Activated CD8-positive, alpha-beta T cell treated with anti-CD3 and anti-CD28 coated beads, Interleukin-2, amount 10 ng/mL, durations not matched to agents 7 days and 5 days (primary cell): ENCODE measurements around the gene ZNF579. TPM values are rescaled to one million over a fixed set of nuclear protein-coding genes. Genes with fewer than 3 reads are reported as not detected.

ENCODE experiments used
- ATAC-seq: fragments of 150-1000 bp; cut with Tn5 transposase; one replicate; pipeline ENCODE4 v1.10.0; 2021; ENCODE audit warnings: moderate library complexity
- CTCF ChIA-PET: fragments of 350-600 bp; sonication (Branson Sonifier 250); formaldehyde crosslinking; loops from one replicate; lab custom pipeline; 2021; ENCODE audit warnings: antibody characterized with exemption; lab: Charles Lee
- POLR2A ChIA-PET: fragments of 350-600 bp; sonication (Branson Sonifier 250); formaldehyde crosslinking; loops from one replicate; lab custom pipeline; 2021; ENCODE audit warnings: antibody characterized with exemption; lab: Charles Lee
- DNase-seq: peaks from one replicate; pipeline ENCODE4 v3.0.0-alpha.2; 2020
- H3K27ac Mint-ChIP-seq: one replicate; pipeline ENCODE4 v1.8.0; 2021; ENCODE audit warnings: mild to moderate bottlenecking, mixed read lengths
- H3K27me3 Mint-ChIP-seq: one replicate; pipeline ENCODE4 v1.8.0; 2021; ENCODE audit warnings: low read depth, mixed read lengths
- H3K36me3 Mint-ChIP-seq: one replicate; pipeline ENCODE4 v1.8.0; 2021; ENCODE audit warnings: low read depth, mixed read lengths
- H3K4me1 Mint-ChIP-seq: one replicate; pipeline ENCODE4 v1.8.0; 2021; ENCODE audit warnings: low read depth, mixed read lengths
- H3K4me3 Mint-ChIP-seq: one replicate; pipeline ENCODE4 v1.8.0; 2021; ENCODE audit warnings: mild to moderate bottlenecking, mixed read lengths
- H3K9me3 Mint-ChIP-seq: one replicate; pipeline ENCODE4 v1.8.0; 2022; ENCODE audit warnings: mixed read lengths; ENCODE audit not compliant: insufficient read depth
- total RNA-seq, 2 experiments: library from RNA; stranded (reverse); gene quantifications; one replicate each; pipeline ENCODE4 v1.2.3, GENCODE V29; 2021

ZNF579 gene
- total RNA-seq, 2 experiments from 2014 or later, result 5.6 to 6.2 TPM

- no peak for DNase-seq
- peak overlapping the region; percentile 85 for H3K4me3 Mint-ChIP-seq
Observed at GRCh38 chr19:55600662-55601028, 20.0 kb upstream of the ZNF579 start.

DNA sequence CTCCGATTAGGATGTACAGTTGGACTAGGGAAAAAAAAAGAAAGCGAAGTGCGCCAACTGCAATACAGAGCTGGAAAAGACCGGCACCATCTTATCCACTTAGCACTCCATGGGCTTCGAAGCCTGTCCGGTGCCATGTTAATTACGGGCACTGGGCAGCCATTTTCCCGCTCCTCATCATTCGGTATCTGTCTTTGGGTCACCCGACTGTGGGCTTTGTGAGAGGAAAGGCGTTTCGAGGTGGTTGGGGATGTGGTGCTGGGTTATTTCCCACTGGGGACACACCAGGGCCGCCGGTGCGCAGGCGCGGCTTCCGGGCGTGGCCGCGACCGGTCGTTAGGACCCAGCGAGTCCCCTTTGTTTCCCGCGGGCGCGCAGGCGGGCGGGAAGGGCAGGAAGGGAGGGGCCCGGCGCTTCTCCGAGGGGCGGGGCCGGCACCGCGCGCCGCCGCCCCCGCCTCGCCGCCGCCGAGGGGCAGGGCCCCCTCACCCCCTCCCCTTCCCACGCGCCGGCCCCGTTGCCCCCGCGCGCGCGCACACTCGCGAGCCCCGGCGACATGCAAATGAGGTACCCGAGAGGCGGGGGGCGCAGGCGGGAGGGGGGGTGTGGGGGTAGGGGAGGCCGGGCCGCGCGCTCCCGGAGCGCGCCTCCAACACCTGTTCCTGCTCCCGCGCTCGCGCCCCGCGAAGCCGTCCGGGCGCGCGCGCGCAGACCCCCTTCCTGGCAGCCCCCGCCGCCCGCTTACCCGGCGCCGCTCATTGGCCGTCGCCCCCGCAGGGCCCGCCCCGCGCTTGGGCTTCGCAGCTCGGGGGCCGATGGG is 19.4 kb upstream of the ZNF579 start, which contains the start of gene ZNF524:
Gene ZNF524 (plus strand): TSS at position 447 of the 820 bp plus-strand sequence. CDS start 1,825 bp downstream, outside the sequence.
- peak within 1 kb of the TSS; percentile 97 for H3K4me3 Mint-ChIP-seq
- peak; percentile 88 for DNase-seq
- H3K9me3 Mint-ChIP-seq, result no peaks in the 10 kb centered on the region
- peaks cover 40% of the 10 kb centered on the region for H3K4me1 Mint-ChIP-seq
- ChIA-PET CTCF (interaction anchor here (0.9 to 1.8 kb wide), 8 partner anchors 19 to 259 kb away, joined by 3 to 12 read pairs (median 3); partner anchors contain the start of gene ZNF784), POLR2A (interaction anchor here (0.7 to 2.4 kb wide), 11 partner anchors 12 to 193 kb away, joined by 3 to 10 read pairs (median 3); partner anchors contain the start of genes U2AF2, UBE2S, ZNF579 and ZNF784)
- ATAC-seq, result peak; percentile 67
- H3K27me3 Mint-ChIP-seq, result no peaks in the 10 kb centered on the region
- H3K27ac Mint-ChIP-seq, result peak within 1 kb of the TSS; percentile 100
- H3K36me3 Mint-ChIP-seq, result peaks cover 42% of the 10 kb centered on the region

More at GRCh38 chr19:55600662-55601028, 20.0 kb upstream of the ZNF579 start:
- Mint-ChIP-seq H3K4me1 (peaks cover 40% of the 10 kb centered on the region), H3K36me3 (peaks cover 36% of the 10 kb centered on the region), H3K9me3 (no peaks in the 10 kb centered on the region), H3K27me3 (no peaks in the 10 kb centered on the region), H3K27ac (peak overlapping the region; percentile 81)
- ChIA-PET POLR2A (no interaction called here), CTCF (interaction anchor here (1.2 kb wide), 2 partner anchors 18 to 26 kb away, joined by 3 read pairs; no protein-coding TSS in a partner anchor)
- ATAC-seq, result no peak

DNA sequence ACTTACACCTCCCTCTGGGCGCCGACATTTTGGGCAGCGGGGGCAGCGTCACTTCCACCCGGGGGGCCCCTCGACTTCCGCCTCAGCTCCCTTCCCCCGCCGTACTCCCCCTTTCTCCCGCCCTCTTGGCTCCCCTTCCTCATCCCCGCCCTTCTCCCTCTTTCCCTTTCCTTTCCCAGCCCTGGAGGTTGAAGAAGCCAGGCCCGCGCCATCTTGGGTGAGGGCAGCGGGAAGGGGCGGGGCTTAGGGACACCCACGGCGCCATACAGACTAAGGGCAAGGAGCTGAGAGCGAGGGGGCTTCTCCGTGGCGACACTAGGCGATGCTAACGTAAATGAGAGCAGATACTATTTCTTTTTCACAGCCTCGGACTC is 18.8 kb upstream of the ZNF579 start, which contains the start of gene FIZ1:
Gene FIZ1 (minus strand): TSS at position 50 of the 374 bp plus-strand sequence. CDS start 1,652 bp downstream, outside the sequence.
- POLR2A ChIA-PET, result interaction anchor here (0.7 to 2.4 kb wide), 12 partner anchors 12 to 192 kb away, joined by 3 to 10 read pairs (median 3); partner anchors contain the start of genes U2AF2, UBE2S, ZNF579 and ZNF784
- no peaks in the 10 kb centered on the region for H3K27me3 Mint-ChIP-seq
- peak within 1 kb of the TSS; percentile 100 for H3K27ac Mint-ChIP-seq
- H3K4me1 Mint-ChIP-seq, result peaks cover 35% of the 10 kb centered on the region
- peak within 1 kb of the TSS; percentile 97 for H3K4me3 Mint-ChIP-seq
- H3K36me3 Mint-ChIP-seq, result peaks cover 47% of the 10 kb centered on the region
- peak; percentile 98 for DNase-seq
- ATAC-seq, result peak; percentile 80
- CTCF ChIA-PET, result interaction anchor here (0.9 to 1.8 kb wide), 9 partner anchors 25 to 259 kb away, joined by 3 to 12 read pairs (median 4); partner anchors contain the start of genes U2AF2 and ZNF784
- H3K9me3 Mint-ChIP-seq, result no peaks in the 10 kb centered on the region

GRCh38 chr19:55598719-55599467 is 18.2 kb upstream of the ZNF579 start:
- ChIA-PET CTCF (interaction anchor here (0.9 to 1.8 kb wide), 8 partner anchors 26 to 258 kb away, joined by 3 to 12 read pairs (median 4); partner anchors contain the start of genes U2AF2 and ZNF784), POLR2A (interaction anchor here (0.7 to 2.4 kb wide), 12 partner anchors 11 to 192 kb away, joined by 3 to 10 read pairs (median 4); partner anchors contain the start of genes U2AF2, UBE2S, ZNF579 and ZNF784)
- DNase-seq (peak; percentile 95), ATAC-seq (peak; percentile 73)
- Mint-ChIP-seq H3K4me1 (peaks cover 32% of the 10 kb centered on the region), H3K9me3 (no peaks in the 10 kb centered on the region), H3K27ac (peak overlapping the region; percentile 100), H3K4me3 (peak overlapping the region; percentile 97), H3K36me3 (peaks cover 47% of the 10 kb centered on the region), H3K27me3 (no peaks in the 10 kb centered on the region)

DNA sequence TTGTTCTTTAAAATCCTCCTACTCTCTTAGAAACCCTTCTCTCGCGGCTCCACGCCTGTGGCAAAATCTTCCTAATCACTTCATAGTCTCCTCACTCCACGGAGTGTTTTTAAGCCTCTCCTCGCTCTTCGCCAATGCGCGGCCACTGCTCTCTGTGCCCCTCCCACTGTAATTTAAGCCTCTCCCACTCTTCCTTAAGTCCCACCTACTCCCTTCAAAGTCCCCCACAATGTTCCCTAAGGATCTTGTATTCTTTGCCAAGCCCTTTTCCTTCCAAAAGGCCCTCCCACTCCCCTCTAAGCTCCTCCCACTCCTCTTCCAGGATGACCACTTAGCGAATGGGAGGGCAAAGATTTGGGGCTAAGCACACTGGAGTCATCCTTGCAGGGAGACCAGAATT is 17.4 kb upstream of the ZNF579 start:
- H3K27ac Mint-ChIP-seq, result no peak overlapping the region
- POLR2A ChIA-PET, result interaction anchor here (2.4 kb wide), 1 partner anchor 29 kb away, joined by 9 read pairs; no protein-coding TSS in a partner anchor

GRCh38 chr19:55597501-55597921 is 16.9 kb upstream of the ZNF579 start:
- POLR2A ChIA-PET, result no interaction called here
- CTCF ChIA-PET, result no interaction called here

More for the DNA sequence above, 17.4 kb upstream of the ZNF579 start:
- ATAC-seq (no peak), DNase-seq (no peak)
- H3K27me3 Mint-ChIP-seq, result no peaks in the 10 kb centered on the region
- CTCF ChIA-PET, result no interaction called here
- peaks cover 23% of the 10 kb centered on the region for H3K4me1 Mint-ChIP-seq
- no peaks in the 10 kb centered on the region for H3K9me3 Mint-ChIP-seq
- no peak overlapping the region for H3K4me3 Mint-ChIP-seq
- peaks cover 42% of the 10 kb centered on the region for H3K36me3 Mint-ChIP-seq

DNA sequence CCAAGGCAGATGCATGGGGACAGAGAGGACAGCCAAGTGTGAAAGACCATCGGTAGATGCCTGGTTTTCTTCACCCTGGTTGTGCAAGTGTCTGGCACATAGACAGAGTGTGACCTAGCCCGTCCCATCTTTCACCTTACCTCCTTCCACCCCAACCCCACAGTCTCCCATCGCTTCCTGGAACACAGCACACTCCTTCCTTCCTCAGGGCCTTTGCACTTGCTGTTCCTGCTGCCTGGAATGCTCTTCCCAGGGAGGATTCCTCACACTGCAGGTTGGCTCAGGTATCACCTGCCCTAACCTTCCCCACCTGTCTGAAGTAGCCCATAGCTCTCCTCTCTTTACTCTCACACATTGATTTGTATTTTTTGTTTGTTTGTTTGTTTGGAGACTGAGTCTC is 15.7 kb upstream of the ZNF579 start:
- no peak overlapping the region for H3K27ac Mint-ChIP-seq
- H3K27me3 Mint-ChIP-seq, result no peaks in the 10 kb centered on the region
- no peak overlapping the region for H3K4me3 Mint-ChIP-seq
- ChIA-PET CTCF (no interaction called here), POLR2A (interaction anchor here (0.7 to 1.4 kb wide), 2 partner anchors 10 to 75 kb away, joined by 3 read pairs; partner anchors contain the start of gene ZNF865)
- peaks cover 36% of the 10 kb centered on the region for H3K36me3 Mint-ChIP-seq
- no peaks in the 10 kb centered on the region for H3K9me3 Mint-ChIP-seq
- no peak for ATAC-seq
- no peak for DNase-seq
- H3K4me1 Mint-ChIP-seq, result peaks cover 17% of the 10 kb centered on the region

More at GRCh38 chr19:55597501-55597921, 16.9 kb upstream of the ZNF579 start:
- ATAC-seq, result no peak
- Mint-ChIP-seq H3K4me3 (no peak overlapping the region), H3K9me3 (no peaks in the 10 kb centered on the region), H3K27ac (no peak overlapping the region), H3K4me1 (peaks cover 23% of the 10 kb centered on the region), H3K36me3 (peaks cover 40% of the 10 kb centered on the region), H3K27me3 (no peaks in the 10 kb centered on the region)
- no peak for DNase-seq

DNA sequence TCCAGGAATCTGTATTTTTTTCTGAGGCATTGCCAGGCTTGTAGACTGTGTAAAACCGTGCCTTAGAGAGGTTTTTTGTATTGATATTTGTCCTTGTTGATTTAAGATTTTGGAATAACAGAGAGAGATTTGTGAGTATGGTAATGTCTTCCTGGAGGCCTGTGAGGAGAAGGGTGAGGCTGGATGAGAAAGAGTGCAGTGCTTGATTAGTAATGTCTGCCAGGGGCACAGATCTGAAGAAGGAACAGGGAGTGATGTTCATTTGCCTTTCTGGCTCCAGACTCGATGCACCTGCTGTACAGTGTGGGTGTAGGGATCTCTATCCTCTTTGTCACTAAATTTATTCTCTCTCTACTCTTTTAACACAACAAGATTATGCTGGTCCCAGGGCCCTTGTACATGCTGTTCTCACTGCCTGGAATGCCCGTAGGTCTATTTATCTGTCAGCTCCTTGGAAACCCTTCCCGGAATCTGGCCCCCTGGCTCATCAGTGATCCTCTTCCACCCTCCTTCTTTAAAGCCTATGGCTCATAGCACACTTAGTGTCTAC is 14.4 kb upstream of the ZNF579 start:
- no peak overlapping the region for H3K27ac Mint-ChIP-seq

DNA sequence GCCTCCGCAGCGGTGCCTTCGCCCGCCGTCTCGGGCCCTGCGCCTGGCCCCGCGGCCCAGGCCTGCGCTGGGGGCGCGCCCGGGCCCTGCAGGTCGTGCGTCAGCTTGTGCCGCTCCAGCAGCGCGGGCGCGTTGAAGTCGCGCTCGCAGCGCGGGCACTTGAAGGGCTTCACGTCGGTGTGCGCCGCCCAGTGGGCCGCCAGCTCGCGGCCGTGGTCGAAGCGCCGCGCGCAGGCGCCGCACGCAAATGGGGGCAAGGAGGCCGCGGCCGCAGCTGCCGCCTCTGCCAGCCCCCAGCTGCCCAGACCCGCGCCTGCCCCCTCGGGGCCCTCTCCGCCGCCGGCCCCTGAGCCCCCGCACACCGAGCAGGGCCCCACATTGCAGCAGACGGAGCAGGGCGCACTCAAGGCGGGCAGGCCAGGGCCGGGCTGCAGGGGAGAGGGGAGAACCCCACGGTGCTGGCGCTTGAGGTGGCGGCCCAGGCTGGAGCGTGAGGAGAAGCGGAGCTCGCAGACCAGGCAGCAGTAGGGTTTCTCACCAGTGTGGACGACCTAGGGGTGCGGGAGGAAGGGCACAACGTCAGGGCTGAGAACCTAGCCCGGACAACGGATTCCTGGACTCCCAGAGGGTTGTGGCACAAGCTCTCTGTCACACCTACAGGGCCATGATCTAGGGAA is 12.6 kb upstream of the ZNF579 start:
- Mint-ChIP-seq H3K27ac (no peak overlapping the region), H3K27me3 (no peaks in the 10 kb centered on the region), H3K4me3 (no peak overlapping the region), H3K4me1 (peaks cover 3% of the 10 kb centered on the region), H3K9me3 (no peaks in the 10 kb centered on the region), H3K36me3 (peaks cover 30% of the 10 kb centered on the region)
- ATAC-seq, result no peak
- DNase-seq, result no peak
- POLR2A ChIA-PET, result no interaction called here
- CTCF ChIA-PET, result interaction anchor here (1.1 kb wide), 1 partner anchor 89 kb away, joined by 3 read pairs; no protein-coding TSS in a partner anchor

More for the DNA sequence above, 14.4 kb upstream of the ZNF579 start:
- ChIA-PET CTCF (no interaction called here), POLR2A (no interaction called here)
- Mint-ChIP-seq H3K27me3 (no peaks in the 10 kb centered on the region), H3K9me3 (no peaks in the 10 kb centered on the region), H3K36me3 (peaks cover 36% of the 10 kb centered on the region), H3K4me3 (no peak overlapping the region), H3K4me1 (peaks cover 10% of the 10 kb centered on the region)
- no peak for ATAC-seq
- DNase-seq, result no peak

GRCh38 chr19:55592391-55593090 is 11.9 kb upstream of the ZNF579 start:
- no peaks in the 10 kb centered on the region for H3K9me3 Mint-ChIP-seq
- H3K27me3 Mint-ChIP-seq, result no peaks in the 10 kb centered on the region
- no peak for DNase-seq
- H3K4me3 Mint-ChIP-seq, result no peak overlapping the region
- CTCF ChIA-PET, result no interaction called here
- H3K4me1 Mint-ChIP-seq, result peaks cover under 1% of the 10 kb centered on the region
- no peak for ATAC-seq
- POLR2A ChIA-PET, result no interaction called here
- no peak overlapping the region for H3K27ac Mint-ChIP-seq
- peaks cover 28% of the 10 kb centered on the region for H3K36me3 Mint-ChIP-seq
